ENCODE measurements around the gene SENP7.

GRCh38 chr3:101288294-101288693 is 224.7 kb downstream of the SENP7 start:
- TF ChIP-seq SUZ12 (IDR thresholded peaks at IDR 0.05; ENCODE audit: extremely low read depth, insufficient read depth, insufficient read length) (no peak), YY1 (IDR thresholded peaks at IDR 0.05; ENCODE audit: insufficient read depth, insufficient read length) (no peak), ZNF274 (IDR thresholded peaks at IDR 0.05; ENCODE audit: low read depth, low read length) (no peak)
